ENCODE results near the gene KCNQ1. TPM values are rescaled to one million over a fixed set of nuclear protein-coding genes. Genes with fewer than 3 reads are reported as not detected.

Gene KCNQ1
- total and polyA plus RNA-seq, 7 donors = 1.1 to 25.2 (median 3.8) TPM

DNA sequence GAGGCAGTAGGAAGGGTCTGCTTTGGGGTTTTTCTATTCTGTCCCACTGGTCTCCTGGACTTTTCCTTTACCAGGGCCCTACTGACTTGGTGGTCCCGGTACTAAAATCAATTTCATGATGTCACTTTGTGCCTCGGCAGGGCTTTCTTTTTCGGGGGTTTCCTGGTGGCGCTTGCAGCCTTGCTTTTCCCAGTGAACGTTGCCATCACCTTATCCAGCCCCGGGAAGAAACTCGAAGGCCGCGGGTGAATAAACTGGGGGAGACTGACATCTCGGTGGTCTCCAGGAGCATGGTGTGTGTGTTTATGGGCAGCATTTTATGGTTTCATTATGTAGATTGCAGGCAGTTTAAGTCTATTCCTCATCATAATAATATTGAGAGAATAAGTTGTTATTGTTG is 84.4 kb downstream of the KCNQ1 start:
- Histone ChIP-seq H3K27me3 (peaks cover 0 to 7% (median 3%) of the 10 kb centered on the region in 3 donors), H3K4me3 (no peak overlapping the region), H3K4me1 (peaks cover 0 to 20% (median 15%) of the 10 kb centered on the region in 4 donors), H3K36me3 (no peaks in the 10 kb centered on the region), H3K9me3 (no peaks in the 10 kb centered on the region), H3K27ac (no peak overlapping the region)
- intact Hi-C loops (cut with DNase I) = no loop called here
- WGBS, 2 donors = 83 to 88% methylated on average over 10 of the region's 10 CpGs
- no peak for TF ChIP-seq POLR2AphosphoS5 (IDR thresholded peaks at IDR 0.05)
- no peak for TF ChIP-seq EP300 (IDR thresholded peaks at IDR 0.05)
- no peak for TF ChIP-seq POLR2A (IDR thresholded peaks at IDR 0.05)
- TF ChIP-seq, protein P1, sequence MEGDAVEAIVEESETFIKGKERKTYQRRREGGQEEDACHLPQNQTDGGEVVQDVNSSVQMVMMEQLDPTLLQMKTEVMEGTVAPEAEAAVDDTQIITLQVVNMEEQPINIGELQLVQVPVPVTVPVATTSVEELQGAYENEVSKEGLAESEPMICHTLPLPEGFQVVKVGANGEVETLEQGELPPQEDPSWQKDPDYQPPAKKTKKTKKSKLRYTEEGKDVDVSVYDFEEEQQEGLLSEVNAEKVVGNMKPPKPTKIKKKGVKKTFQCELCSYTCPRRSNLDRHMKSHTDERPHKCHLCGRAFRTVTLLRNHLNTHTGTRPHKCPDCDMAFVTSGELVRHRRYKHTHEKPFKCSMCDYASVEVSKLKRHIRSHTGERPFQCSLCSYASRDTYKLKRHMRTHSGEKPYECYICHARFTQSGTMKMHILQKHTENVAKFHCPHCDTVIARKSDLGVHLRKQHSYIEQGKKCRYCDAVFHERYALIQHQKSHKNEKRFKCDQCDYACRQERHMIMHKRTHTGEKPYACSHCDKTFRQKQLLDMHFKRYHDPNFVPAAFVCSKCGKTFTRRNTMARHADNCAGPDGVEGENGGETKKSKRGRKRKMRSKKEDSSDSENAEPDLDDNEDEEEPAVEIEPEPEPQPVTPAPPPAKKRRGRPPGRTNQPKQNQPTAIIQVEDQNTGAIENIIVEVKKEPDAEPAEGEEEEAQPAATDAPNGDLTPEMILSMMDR (IDR thresholded peaks at IDR 0.05) = no peak
- DNase-seq = peak; percentile 32

DNA sequence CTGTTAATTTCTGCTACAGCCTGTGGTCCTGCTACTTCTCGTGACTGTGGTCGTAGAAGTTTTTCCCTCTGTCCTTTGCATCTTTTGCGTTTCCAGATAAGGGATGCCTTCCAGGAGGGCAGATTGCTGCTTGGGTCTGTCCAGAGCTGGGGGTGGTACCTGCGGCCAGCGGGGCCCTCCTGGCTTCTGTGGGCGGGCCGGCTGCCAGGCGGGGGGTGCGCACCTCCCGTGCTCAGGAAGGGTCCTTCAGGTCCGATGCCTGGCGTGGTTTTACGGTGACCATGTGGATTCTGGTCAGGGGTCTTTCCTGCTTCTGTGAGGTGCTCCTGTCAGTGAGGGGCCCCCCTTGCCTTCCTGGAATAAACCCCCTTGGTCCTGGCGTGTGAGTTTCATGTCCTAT is 84.8 kb downstream of the KCNQ1 start:
- WGBS, 2 donors = 90 to 92% methylated on average over 14 of the region's 14 CpGs
- DNase-seq = peak; percentile 61
- Histone ChIP-seq H3K27me3 (peaks cover 0 to 7% (median 3%) of the 10 kb centered on the region in 3 donors), H3K27ac (no peak overlapping the region), H3K36me3 (no peaks in the 10 kb centered on the region), H3K9me3 (no peaks in the 10 kb centered on the region), H3K4me1 (peaks cover 0 to 21% (median 17%) of the 10 kb centered on the region in 4 donors), H3K4me3 (no peak overlapping the region)
- TF ChIP-seq, protein P1 (IDR thresholded peaks at IDR 0.05) = no peak
- no peak for TF ChIP-seq EP300 (IDR thresholded peaks at IDR 0.05)
- TF ChIP-seq POLR2AphosphoS5 (IDR thresholded peaks at IDR 0.05) = no peak
- no peak for TF ChIP-seq POLR2A (IDR thresholded peaks at IDR 0.05)
- intact Hi-C loops (cut with DNase I) = loop anchor here (2.0 to 5.0 kb wide), 5 partner anchors 101 to 332 kb away; partner anchors contain the start of genes C11orf21 and TSPAN32

DNA sequence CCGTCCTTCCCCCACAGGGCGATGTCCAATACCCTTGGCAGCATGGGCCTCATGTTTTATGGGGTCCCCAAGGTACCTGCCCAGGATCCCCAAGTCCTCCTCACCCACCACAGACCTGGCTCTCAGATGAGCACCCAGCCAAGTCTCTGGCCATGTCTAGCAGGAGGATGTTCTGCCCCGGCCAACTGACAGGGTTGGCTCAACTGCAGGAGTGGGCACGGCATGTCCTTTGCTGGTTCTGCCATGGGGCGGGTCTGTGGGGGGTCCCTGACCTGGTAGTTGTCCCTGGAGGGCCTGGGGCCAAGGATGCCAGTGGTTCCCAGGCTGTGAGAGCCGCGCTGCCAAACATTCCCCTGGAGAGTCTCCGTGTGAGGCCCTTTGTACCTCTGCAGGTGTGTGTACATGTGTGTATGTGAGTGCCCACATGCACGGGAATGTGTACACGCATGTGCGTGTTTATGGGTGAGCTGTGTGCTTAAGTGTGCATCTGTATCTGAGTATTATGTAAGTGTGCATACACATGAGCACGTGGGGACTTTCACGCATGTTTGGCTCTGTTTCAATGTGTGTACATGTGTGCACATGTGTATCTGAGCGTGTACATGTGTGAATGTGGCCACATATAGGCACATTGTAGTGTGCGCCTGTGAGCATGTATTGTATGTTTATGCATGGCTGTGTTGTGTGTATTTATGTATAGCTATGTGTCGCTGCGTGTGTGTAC is 85.5 kb downstream of the KCNQ1 start:
- H3K4me1 ChIP-seq = peaks cover 0 to 21% (median 17%) of the 10 kb centered on the region in 4 donors
- DNase-seq = peak; percentile 61
- peaks cover 0 to 7% (median 3%) of the 10 kb centered on the region in 3 donors for H3K27me3 ChIP-seq
- H3K36me3 ChIP-seq = no peaks in the 10 kb centered on the region
- no peak for TF ChIP-seq POLR2A (IDR thresholded peaks at IDR 0.05)
- no peak for TF ChIP-seq EP300 (IDR thresholded peaks at IDR 0.05)
- TF ChIP-seq, protein P1 (IDR thresholded peaks at IDR 0.05) = no peak
- TF ChIP-seq POLR2AphosphoS5 (IDR thresholded peaks at IDR 0.05) = no peak
- H3K9me3 ChIP-seq = no peaks in the 10 kb centered on the region
- H3K4me3 ChIP-seq = no peak overlapping the region
- intact Hi-C loops (cut with DNase I) = loop anchor here (2.0 to 5.0 kb wide), 5 partner anchors 101 to 333 kb away; partner anchors contain the start of genes C11orf21 and TSPAN32
- no peak overlapping the region for H3K27ac ChIP-seq
- WGBS, 2 donors = 84 to 89% methylated on average over 17 of the region's 17 CpGs

DNA sequence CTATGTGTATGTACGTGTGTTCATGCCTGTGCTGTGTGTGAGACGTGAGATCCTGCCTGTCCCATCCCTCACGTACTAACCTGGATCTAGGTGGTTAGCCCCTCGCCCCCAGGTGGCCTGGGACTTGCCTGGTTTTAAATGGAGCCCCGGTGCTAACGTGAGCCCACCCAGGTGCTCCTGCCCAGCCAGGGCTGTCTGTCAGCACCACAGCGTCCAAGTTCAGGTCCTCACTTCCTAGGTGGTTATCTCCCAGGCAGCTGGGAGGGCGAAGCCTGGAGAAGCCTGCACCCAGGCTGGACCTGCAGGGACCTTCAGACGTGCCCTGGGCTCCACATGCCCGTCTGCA is 86.0 kb downstream of the KCNQ1 start:
- Histone ChIP-seq H3K36me3 (no peaks in the 10 kb centered on the region), H3K9me3 (no peaks in the 10 kb centered on the region), H3K27ac (no peak overlapping the region), H3K27me3 (peaks cover 0 to 7% (median 3%) of the 10 kb centered on the region in 3 donors), H3K4me1 (peaks cover 0 to 21% (median 17%) of the 10 kb centered on the region in 4 donors), H3K4me3 (no peak overlapping the region)
- peak; percentile 63 for DNase-seq
- TF ChIP-seq POLR2A (IDR thresholded peaks at IDR 0.05) (no peak), EP300 (IDR thresholded peaks at IDR 0.05) (no peak), POLR2AphosphoS5 (IDR thresholded peaks at IDR 0.05) (no peak)
- TF ChIP-seq, protein P1 (IDR thresholded peaks at IDR 0.05) = no peak
- 88 to 90% methylated on average over 10 of the region's 10 CpGs for WGBS, 2 donors
- intact Hi-C loops (cut with DNase I) = loop anchor here (2.0 to 5.0 kb wide), 5 partner anchors 102 to 334 kb away; partner anchors contain the start of genes C11orf21 and TSPAN32

Data from sigmoid colon (tissue), 7 donors.